NCI-H748 treated with DMSO at 0.1 percent for 48 hours (cell line): ENCODE results near the gene KMT5C.
A peak's percentile ranks its signal among the peaks of the same experiment; 100 is the strongest.

Experiments
- DNase-seq: peaks from one replicate; lab custom pipeline; 2025; lab: John Stamatoyannopoulos, UW

Gene KMT5C

GRCh38 chr19:55385724-55386492, 46.2 kb downstream of the KMT5C start, which contains the start of gene RPL28:
Gene RPL28, plus strand, starts transcription at chr19:55385932. Its CDS starts 426 bp downstream, at chr19:55386358.
- peak; percentile 99 for DNase-seq

GRCh38 chr19:55386493-55386971, 46.9 kb downstream of the KMT5C start:
- DNase-seq = no peak

GRCh38 chr19:55387736-55388497, 48.2 kb downstream of the KMT5C start:
- DNase-seq = no peak

GRCh38 chr19:55389386-55390317, 50.0 kb downstream of the KMT5C start:
- no peak for DNase-seq

GRCh38 chr19:55390461-55390880, 50.8 kb downstream of the KMT5C start:
- DNase-seq = no peak

GRCh38 chr19:55391191-55391670, 51.6 kb downstream of the KMT5C start:
- DNase-seq = no peak

GRCh38 chr19:55391702-55392615, 52.3 kb downstream of the KMT5C start:
- DNase-seq = no peak

- DNase-seq = no peak
Observed at GRCh38 chr19:55392820-55393761, 53.4 kb downstream of the KMT5C start.
